ENCODE measurements around the gene DGCR6L.

GRCh38 chr22:20268279-20269012 is 51.4 kb downstream of the DGCR6L start, which contains the start of gene RTN4R:
- TF ChIP-seq CTCF (IDR thresholded peaks at IDR 0.05), result peak; percentile 50 to 86 (median 63)
- no peak for TF ChIP-seq POLR2A (IDR thresholded peaks at IDR 0.05)
